8988T (cell line): ENCODE data around the gene MED23.

ENCODE experiments used
- DNase-seq: peaks from one replicate; pipeline ENCODE4 v3.0.0; 2011

MED23 gene

GRCh38 chr6:131638013-131638412, 10.0 kb upstream of the MED23 start:
- no peak for DNase-seq

- no peak for DNase-seq
These were observed 9.1 kb upstream of the MED23 start, which contains the start of gene ENPP3 for GRCh38 chr6:131636880-131637792. ENPP3 (plus strand) TSS chr6:131637302; CDS start chr6:131637385, 83 bp downstream.

GRCh38 chr6:131635384-131636340, 7.6 kb upstream of the MED23 start:
- no peak for DNase-seq

GRCh38 chr6:131631625-131632289, 3.7 kb upstream of the MED23 start:
- DNase-seq = no peak

- DNase-seq = no peak
These were observed 1.6 kb upstream of the MED23 start for GRCh38 chr6:131629651-131630050.

GRCh38 chr6:131628726-131629125, 684 bp upstream of the MED23 start:
- DNase-seq = no peak

- DNase-seq = no peak
These were observed 12.8 kb downstream of the MED23 start for GRCh38 chr6:131615275-131615674.

- no peak for DNase-seq
These were observed 14.6 kb downstream of the MED23 start for GRCh38 chr6:131613296-131613925.

GRCh38 chr6:131602781-131603312, 25.2 kb downstream of the MED23 start:
- DNase-seq = no peak

GRCh38 chr6:131600716-131601115, 27.3 kb downstream of the MED23 start:
- DNase-seq = no peak

- DNase-seq = no peak
These were observed 30.6 kb downstream of the MED23 start for GRCh38 chr6:131597446-131597845.

- DNase-seq = no peak
These were observed 34.0 kb downstream of the MED23 start for GRCh38 chr6:131594074-131594473.

GRCh38 chr6:131592935-131593334, 35.1 kb downstream of the MED23 start:
- no peak for DNase-seq

- no peak for DNase-seq
These were observed 39.4 kb downstream of the MED23 start for GRCh38 chr6:131588643-131589042.

GRCh38 chr6:131587909-131588308, 40.1 kb downstream of the MED23 start:
- DNase-seq = no peak

- DNase-seq = no peak
These were observed 41.5 kb downstream of the MED23 start for GRCh38 chr6:131586543-131586942.

- DNase-seq = no peak
These were observed 46.5 kb downstream of the MED23 start for GRCh38 chr6:131581523-131581922.

GRCh38 chr6:131575834-131576478, 52.1 kb downstream of the MED23 start:
- DNase-seq = no peak

GRCh38 chr6:131574686-131575085, 53.4 kb downstream of the MED23 start:
- DNase-seq = no peak

GRCh38 chr6:131574133-131574532, 53.9 kb downstream of the MED23 start:
- no peak for DNase-seq

GRCh38 chr6:131572686-131573415, 55.2 kb downstream of the MED23 start, which contains the start of gene ARG1:
ARG1 (plus strand) TSS chr6:131573226; CDS start chr6:131573283, 57 bp downstream.
- no peak for DNase-seq
